Measurements from ENCODE around the gene ANKRD45.
"Not testable (repeated sequence)": the region's sequence is repeated elsewhere in the genome, so short reads cannot be mapped to it uniquely, and the experiment has no call there.

ANKRD45 gene

DNA sequence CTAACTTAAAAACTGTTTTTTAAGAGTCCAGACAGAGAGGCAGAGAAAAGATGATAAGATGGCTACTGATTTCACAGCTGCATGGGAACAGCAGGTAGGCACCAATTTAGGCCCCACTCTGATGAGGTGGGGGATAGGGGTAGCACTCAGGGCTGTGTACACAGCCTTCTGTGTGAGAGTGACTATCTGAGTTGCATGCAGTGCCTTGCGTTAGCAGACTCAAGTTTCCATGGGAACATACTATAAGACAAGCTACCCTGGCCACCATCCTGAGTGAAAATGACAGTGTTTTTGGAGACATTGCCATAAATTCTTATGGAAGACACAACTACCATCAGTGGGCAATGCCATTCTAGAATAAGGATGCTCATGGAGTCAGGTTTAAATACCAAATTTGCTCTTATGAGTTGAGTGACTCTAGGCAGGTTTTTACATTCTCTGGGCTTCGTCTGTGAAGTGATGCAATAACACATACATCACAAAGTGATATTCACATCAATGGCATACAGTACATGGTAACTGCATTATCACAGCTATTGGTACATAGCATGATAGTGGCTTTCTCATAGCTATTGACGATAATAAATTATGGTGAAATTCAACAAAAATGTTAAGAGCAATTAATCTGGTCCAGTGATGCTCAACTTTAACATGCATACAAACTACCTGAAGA, 97.3 kb downstream of the ANKRD45 start:
- TF ChIP-seq CTCF (IDR thresholded peaks at IDR 0.05): no peak
- no peak overlapping the region for H3K4me3 ChIP-seq (ENCODE audit: low read depth, low read length)
- H2AFZ ChIP-seq: no peak overlapping the region
- no peaks in the 10 kb centered on the region for H3K79me2 ChIP-seq
- H3K9ac ChIP-seq: no peak overlapping the region
- H3K4me1 ChIP-seq: no peaks in the 10 kb centered on the region
- no peak overlapping the region for H3K4me2 ChIP-seq (ENCODE audit: low read length)
- no peaks in the 10 kb centered on the region for H3K36me3 ChIP-seq (ENCODE audit: control insufficient read depth, insufficient read depth, low read length)
- H3K27ac ChIP-seq: no peak overlapping the region
- no peaks in the 10 kb centered on the region for H3K27me3 ChIP-seq (ENCODE audit: control insufficient read depth, insufficient read depth, low read length)
- H3K9me3 ChIP-seq (ENCODE audit: control insufficient read depth, low read length): no peaks in the 10 kb centered on the region

DNA sequence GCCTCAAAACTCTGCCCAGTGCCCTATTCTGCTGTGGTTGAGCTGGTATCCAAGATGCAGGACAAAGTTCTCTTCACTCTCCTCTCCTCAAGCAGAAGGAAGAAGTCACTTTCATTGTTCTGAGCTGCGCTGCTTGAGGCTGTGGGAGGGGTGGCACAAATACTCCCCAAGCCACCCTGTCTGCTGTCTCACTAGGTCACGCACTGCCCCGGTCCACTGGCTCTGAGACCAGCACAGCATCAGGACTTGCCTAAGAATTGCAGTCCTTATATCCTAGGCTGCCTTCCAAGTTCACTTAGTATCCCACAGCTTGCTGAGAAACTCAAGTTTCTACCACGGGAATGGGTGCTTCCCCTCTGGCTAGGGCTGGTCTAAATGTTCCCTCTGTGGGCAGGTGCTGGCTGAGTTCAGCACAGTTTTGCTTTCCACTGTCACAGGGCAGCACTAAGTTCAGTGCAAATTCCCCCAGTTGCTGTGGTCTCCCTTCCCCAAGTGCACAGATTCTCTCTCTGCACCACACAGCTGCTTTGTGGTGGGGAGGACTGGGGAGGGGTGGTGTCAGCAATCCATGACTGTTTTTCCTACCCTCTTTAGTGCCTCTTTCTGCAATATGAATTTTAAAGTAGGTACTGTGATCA, 99.2 kb downstream of the ANKRD45 start:
- H3K36me3 ChIP-seq (ENCODE audit: control insufficient read depth, insufficient read depth, low read length): no peaks in the 10 kb centered on the region
- no peaks in the 10 kb centered on the region for H3K9me3 ChIP-seq (ENCODE audit: control insufficient read depth, low read length)
- TF ChIP-seq CTCF (IDR thresholded peaks at IDR 0.05): no peak
- no peak overlapping the region for H3K9ac ChIP-seq
- no peak overlapping the region for H2AFZ ChIP-seq
- no peak overlapping the region for H3K27ac ChIP-seq
- no peaks in the 10 kb centered on the region for H3K27me3 ChIP-seq (ENCODE audit: control insufficient read depth, insufficient read depth, low read length)
- H3K4me2 ChIP-seq (ENCODE audit: low read length): no peak overlapping the region
- H3K79me2 ChIP-seq: no peaks in the 10 kb centered on the region
- H3K4me3 ChIP-seq (ENCODE audit: low read depth, low read length): no peak overlapping the region
- H3K4me1 ChIP-seq: no peaks in the 10 kb centered on the region

GRCh38 chr1:173568483-173568882, 101.2 kb downstream of the ANKRD45 start:
- no peak overlapping the region for H3K9ac ChIP-seq
- H3K9me3 ChIP-seq (ENCODE audit: control insufficient read depth, low read length): no peaks in the 10 kb centered on the region
- TF ChIP-seq CTCF (IDR thresholded peaks at IDR 0.05): no peak
- H2AFZ ChIP-seq: no peak overlapping the region
- no peak overlapping the region for H3K27ac ChIP-seq
- no peaks in the 10 kb centered on the region for H3K4me1 ChIP-seq
- no peaks in the 10 kb centered on the region for H3K79me2 ChIP-seq
- no peaks in the 10 kb centered on the region for H3K27me3 ChIP-seq (ENCODE audit: control insufficient read depth, insufficient read depth, low read length)
- no peak overlapping the region for H3K4me2 ChIP-seq (ENCODE audit: low read length)
- H3K36me3 ChIP-seq (ENCODE audit: control insufficient read depth, insufficient read depth, low read length): no peaks in the 10 kb centered on the region
- H3K4me3 ChIP-seq (ENCODE audit: low read depth, low read length): no peak overlapping the region

- not testable (repeated sequence) for H3K36me3 ChIP-seq (ENCODE audit: control insufficient read depth, insufficient read depth, low read length); H3K4me1 ChIP-seq; H3K4me2 ChIP-seq (ENCODE audit: low read length); H3K79me2 ChIP-seq; H3K27ac ChIP-seq; H2AFZ ChIP-seq; H3K27me3 ChIP-seq (ENCODE audit: control insufficient read depth, insufficient read depth, low read length); H3K9me3 ChIP-seq (ENCODE audit: control insufficient read depth, low read length); H3K4me3 ChIP-seq (ENCODE audit: low read depth, low read length); H3K9ac ChIP-seq
Observed at GRCh38 chr1:173563846-173564245, 105.8 kb downstream of the ANKRD45 start.

GRCh38 chr1:173562813-173563212, 106.8 kb downstream of the ANKRD45 start:
- no peak for TF ChIP-seq CTCF (IDR thresholded peaks at IDR 0.05)
- H2AFZ ChIP-seq: no peak overlapping the region

More at GRCh38 chr1:173562813-173563212, 106.8 kb downstream of the ANKRD45 start:
- H3K9me3 ChIP-seq (ENCODE audit: control insufficient read depth, low read length): no peaks in the 10 kb centered on the region
- H3K36me3 ChIP-seq (ENCODE audit: control insufficient read depth, insufficient read depth, low read length): no peaks in the 10 kb centered on the region
- H3K27ac ChIP-seq: no peak overlapping the region
- no peaks in the 10 kb centered on the region for H3K27me3 ChIP-seq (ENCODE audit: control insufficient read depth, insufficient read depth, low read length)
- H3K4me3 ChIP-seq (ENCODE audit: low read depth, low read length): no peak overlapping the region
- no peak overlapping the region for H3K9ac ChIP-seq
- H3K4me2 ChIP-seq (ENCODE audit: low read length): no peak overlapping the region
- peaks cover 3% of the 10 kb centered on the region for H3K4me1 ChIP-seq
- no peaks in the 10 kb centered on the region for H3K79me2 ChIP-seq

Data from parathyroid adenoma (tissue), 2 donors.